ENCODE measurements around the gene DNAI1. TPM values are rescaled to one million over a fixed set of nuclear protein-coding genes. Genes with fewer than 3 reads are reported as not detected.

Gene DNAI1
- polyA plus RNA-seq, 1 experiment = not detected

DNA sequence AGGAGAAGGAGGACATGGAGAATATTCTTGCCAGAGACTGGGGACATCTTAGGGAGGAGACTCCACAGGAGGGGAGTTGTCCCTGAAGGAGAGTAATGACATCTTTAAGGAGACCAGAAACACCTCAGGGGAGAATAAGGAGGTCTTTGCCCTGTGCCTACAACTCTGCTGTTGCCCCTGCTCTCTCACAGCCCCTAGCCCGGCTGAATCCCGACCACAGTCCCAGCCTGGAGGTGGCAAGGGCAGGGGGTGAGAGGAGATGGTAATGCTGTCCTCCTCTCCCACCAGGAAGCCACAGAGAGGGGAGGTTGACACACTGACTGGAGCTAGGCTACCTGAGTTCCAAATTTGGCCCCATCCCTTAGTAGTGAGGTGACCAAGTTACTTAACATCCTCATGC lies 94.4 kb downstream of the DNAI1 start:
- Histone ChIP-seq H3K27me3 (ENCODE audit: control insufficient read depth, insufficient read depth, low read length) (peaks cover 10% of the 10 kb centered on the region), H3K36me3 (ENCODE audit: control insufficient read depth, insufficient read depth, low read length) (no peaks in the 10 kb centered on the region), H3K4me3 (ENCODE audit: low read depth, low read length) (no peak overlapping the region)
- ChIA-PET CTCF (interaction anchor here (1.3 to 1.4 kb wide), 2 partner anchors 39 to 51 kb away, joined by 3 to 6 read pairs; no protein-coding TSS in a partner anchor), POLR2A (interaction anchor here (0.6 kb wide), 1 partner anchor 112 kb away, joined by 3 read pairs; no protein-coding TSS in a partner anchor)
- no peak for TF ChIP-seq CTCF (IDR thresholded peaks at IDR 0.05; ENCODE audit: insufficient read depth, low read depth, low read length)
- no peak for DNase-seq (ENCODE audit: low read depth)

DNA sequence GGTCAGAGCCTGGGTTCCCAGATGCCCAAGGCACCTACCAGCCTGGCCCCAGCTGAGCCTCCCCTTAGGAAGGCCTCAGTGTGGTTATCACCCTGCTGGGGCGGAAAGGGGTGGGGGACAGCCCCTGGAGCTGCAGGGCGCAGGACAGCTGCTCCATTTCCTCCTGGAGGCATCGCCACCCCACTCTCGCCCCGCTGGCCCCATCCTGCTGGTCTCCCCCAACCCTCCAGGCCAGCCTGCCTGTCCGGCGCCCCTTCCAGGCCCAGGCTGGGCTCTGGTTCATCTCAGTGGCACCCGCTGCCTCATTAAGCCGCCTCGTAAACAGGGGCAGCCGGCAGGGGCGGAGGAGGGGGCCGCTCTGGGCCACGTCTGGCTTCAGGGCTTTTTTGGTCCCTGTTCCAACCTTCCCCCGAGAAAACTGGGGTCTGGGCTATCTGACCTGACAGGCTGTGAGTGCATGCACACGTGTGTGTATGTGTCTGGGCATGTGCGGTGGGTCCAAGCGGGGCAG lies 95.0 kb downstream of the DNAI1 start:
- Histone ChIP-seq H3K4me3 (ENCODE audit: low read depth, low read length) (no peak overlapping the region), H3K27me3 (ENCODE audit: control insufficient read depth, insufficient read depth, low read length) (peaks cover 11% of the 10 kb centered on the region), H3K36me3 (ENCODE audit: control insufficient read depth, insufficient read depth, low read length) (no peaks in the 10 kb centered on the region)
- ChIA-PET POLR2A (no interaction called here), CTCF (interaction anchor here (1.3 to 1.4 kb wide), 2 partner anchors 38 to 50 kb away, joined by 3 to 6 read pairs; no protein-coding TSS in a partner anchor)
- TF ChIP-seq CTCF (IDR thresholded peaks at IDR 0.05; ENCODE audit: insufficient read depth, low read depth, low read length) = no peak
- DNase-seq (ENCODE audit: low read depth) = no peak

DNA sequence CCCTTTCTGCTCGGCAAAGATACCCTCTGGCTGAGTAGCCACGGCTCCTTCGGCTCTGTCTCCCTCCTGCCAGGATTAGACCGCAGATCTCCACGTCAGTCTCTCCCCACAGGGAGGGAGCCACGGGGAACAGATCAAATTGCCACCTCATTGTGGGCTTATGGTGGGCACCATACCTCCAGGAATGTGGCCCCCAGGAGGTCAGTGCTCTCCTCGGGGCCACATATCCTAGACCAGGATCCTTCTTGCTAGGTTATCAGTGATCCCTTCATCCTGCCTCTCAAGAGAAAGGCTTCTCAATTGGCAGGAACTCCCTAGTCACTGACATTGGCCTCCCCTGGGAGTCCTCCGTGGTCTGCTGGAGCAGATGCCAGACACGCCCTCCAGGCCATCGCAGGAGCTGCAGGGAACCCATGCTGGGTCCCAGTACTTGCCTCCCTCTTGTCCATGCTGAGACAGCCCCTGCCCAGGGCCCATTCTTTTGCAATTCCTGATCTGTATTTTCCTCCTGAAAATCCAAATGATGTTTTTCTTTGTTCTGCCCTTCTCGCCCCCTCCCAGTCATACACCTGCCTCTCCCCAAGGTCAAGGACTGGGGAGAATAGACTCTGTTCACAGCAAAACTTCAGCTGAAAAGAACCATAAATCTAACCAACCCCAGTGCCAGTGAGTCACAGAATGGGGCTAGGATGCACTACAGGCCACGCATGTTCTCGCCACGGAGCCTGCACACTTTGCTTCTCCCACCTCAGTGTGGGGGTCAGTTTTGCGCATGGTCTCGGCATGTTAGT lies 95.8 kb downstream of the DNAI1 start:
- TF ChIP-seq CTCF (IDR thresholded peaks at IDR 0.05; ENCODE audit: insufficient read depth, low read depth, low read length) = no peak
- H3K4me3 ChIP-seq (ENCODE audit: low read depth, low read length) = no peak overlapping the region
- ChIA-PET CTCF (interaction anchor here (1.6 kb wide), 1 partner anchor 37 kb away, joined by 4 read pairs; no protein-coding TSS in a partner anchor), POLR2A (no interaction called here)
- H3K27me3 ChIP-seq (ENCODE audit: control insufficient read depth, insufficient read depth, low read length) = peaks cover 13% of the 10 kb centered on the region
- no peak for DNase-seq (ENCODE audit: low read depth)
- no peaks in the 10 kb centered on the region for H3K36me3 ChIP-seq (ENCODE audit: control insufficient read depth, insufficient read depth, low read length)

GRCh38 chr9:34555002-34555348 lies 96.4 kb downstream of the DNAI1 start:
- peaks cover 13% of the 10 kb centered on the region for H3K27me3 ChIP-seq (ENCODE audit: control insufficient read depth, insufficient read depth, low read length)
- ChIA-PET CTCF (interaction anchor here (1.6 to 1.7 kb wide), 2 partner anchors 8 to 36 kb away, joined by 4 to 5 read pairs; no protein-coding TSS in a partner anchor), POLR2A (no interaction called here)
- no peak for DNase-seq (ENCODE audit: low read depth)
- TF ChIP-seq CTCF (IDR thresholded peaks at IDR 0.05; ENCODE audit: insufficient read depth, low read depth, low read length) = no peak
- no peak overlapping the region for H3K4me3 ChIP-seq (ENCODE audit: low read depth, low read length)
- no peaks in the 10 kb centered on the region for H3K36me3 ChIP-seq (ENCODE audit: control insufficient read depth, insufficient read depth, low read length)

GRCh38 chr9:34555500-34555899 lies 96.9 kb downstream of the DNAI1 start:
- peaks cover 13% of the 10 kb centered on the region for H3K27me3 ChIP-seq (ENCODE audit: control insufficient read depth, insufficient read depth, low read length)
- CTCF ChIA-PET = interaction anchor here (1.6 to 1.7 kb wide), 2 partner anchors 8 to 36 kb away, joined by 4 to 5 read pairs; no protein-coding TSS in a partner anchor
- no peak overlapping the region for H3K4me3 ChIP-seq (ENCODE audit: low read depth, low read length)
- H3K36me3 ChIP-seq (ENCODE audit: control insufficient read depth, insufficient read depth, low read length) = no peaks in the 10 kb centered on the region
- POLR2A ChIA-PET = no interaction called here
- TF ChIP-seq CTCF (IDR thresholded peaks at IDR 0.05; ENCODE audit: insufficient read depth, low read depth, low read length) = no peak
- no peak for DNase-seq (ENCODE audit: low read depth)
